ENCODE measurements around the gene UGCG.

DNA sequence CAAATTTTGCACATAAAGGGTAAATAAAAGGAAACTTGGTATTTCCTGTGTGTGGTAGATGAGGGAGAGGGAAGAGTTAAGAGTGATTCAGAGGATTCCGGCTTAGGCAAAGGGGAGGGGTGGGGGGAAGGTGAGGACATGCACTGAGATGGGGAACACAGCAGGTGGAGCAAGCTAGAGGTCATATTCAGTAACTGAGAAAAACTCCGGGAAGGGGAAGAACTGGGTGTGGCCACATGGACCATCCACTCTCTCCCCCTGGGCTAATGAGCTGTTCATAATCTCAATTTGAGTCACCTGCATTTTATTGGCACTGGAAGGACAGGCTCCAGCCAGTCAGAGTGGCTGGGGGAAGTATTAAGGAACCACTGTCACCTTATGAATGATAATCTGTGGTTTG, 45.1 kb upstream of the UGCG start:
- TF ChIP-seq POLR2AphosphoS5 (IDR thresholded peaks at IDR 0.05; ENCODE audit: borderline replicate concordance, low read depth, low read length) (no peak), EZH2 (IDR thresholded peaks at IDR 0.05) (no peak)

Data from SK-N-MC (cell line).